ENCODE measurements around the gene STIMATE.

Gene STIMATE

GRCh38 chr3:52790741-52791140 is 106.6 kb downstream of the STIMATE start:
- no peak overlapping the region for H3K4me3 ChIP-seq (ENCODE audit: low read depth, low read length)
- no peak for DNase-seq (ENCODE audit: low read depth)
- TF ChIP-seq, protein P1, sequence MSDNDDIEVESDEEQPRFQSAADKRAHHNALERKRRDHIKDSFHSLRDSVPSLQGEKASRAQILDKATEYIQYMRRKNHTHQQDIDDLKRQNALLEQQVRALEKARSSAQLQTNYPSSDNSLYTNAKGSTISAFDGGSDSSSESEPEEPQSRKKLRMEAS (IDR thresholded peaks at IDR 0.05; ENCODE audit: low read depth, low read length), result no peak
- TF ChIP-seq MYC (IDR thresholded peaks at IDR 0.05; ENCODE audit: low read depth, low read length) (no peak), POLR2A (IDR thresholded peaks at IDR 0.05; ENCODE audit: extremely low read depth, insufficient read length) (no peak)
- TF ChIP-seq, protein P2, sequence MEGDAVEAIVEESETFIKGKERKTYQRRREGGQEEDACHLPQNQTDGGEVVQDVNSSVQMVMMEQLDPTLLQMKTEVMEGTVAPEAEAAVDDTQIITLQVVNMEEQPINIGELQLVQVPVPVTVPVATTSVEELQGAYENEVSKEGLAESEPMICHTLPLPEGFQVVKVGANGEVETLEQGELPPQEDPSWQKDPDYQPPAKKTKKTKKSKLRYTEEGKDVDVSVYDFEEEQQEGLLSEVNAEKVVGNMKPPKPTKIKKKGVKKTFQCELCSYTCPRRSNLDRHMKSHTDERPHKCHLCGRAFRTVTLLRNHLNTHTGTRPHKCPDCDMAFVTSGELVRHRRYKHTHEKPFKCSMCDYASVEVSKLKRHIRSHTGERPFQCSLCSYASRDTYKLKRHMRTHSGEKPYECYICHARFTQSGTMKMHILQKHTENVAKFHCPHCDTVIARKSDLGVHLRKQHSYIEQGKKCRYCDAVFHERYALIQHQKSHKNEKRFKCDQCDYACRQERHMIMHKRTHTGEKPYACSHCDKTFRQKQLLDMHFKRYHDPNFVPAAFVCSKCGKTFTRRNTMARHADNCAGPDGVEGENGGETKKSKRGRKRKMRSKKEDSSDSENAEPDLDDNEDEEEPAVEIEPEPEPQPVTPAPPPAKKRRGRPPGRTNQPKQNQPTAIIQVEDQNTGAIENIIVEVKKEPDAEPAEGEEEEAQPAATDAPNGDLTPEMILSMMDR (IDR thresholded peaks at IDR 0.05; ENCODE audit: low read depth, low read length), result no peak

DNA sequence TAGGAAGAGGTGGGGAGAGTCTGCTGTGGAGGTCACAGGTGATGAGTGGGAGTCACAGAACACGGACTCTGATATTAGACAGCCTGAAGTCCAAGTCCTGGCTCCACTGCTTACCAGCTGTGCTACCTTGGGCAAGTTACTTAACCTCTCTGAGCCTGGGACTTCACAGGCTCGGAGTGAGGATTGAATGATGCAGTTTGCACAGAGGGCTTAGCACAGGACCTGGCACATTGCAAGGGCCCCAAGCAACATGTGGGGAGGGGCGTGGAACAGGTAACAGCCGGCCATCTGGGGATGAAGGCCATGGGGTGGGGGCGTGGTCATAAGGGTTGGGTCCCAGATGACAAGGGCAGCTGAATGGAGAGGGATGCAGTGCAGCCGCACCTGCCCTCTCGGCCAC is 107.0 kb downstream of the STIMATE start:
- no peak overlapping the region for H3K4me3 ChIP-seq (ENCODE audit: low read depth, low read length)
- DNase-seq (ENCODE audit: low read depth), result no peak
- TF ChIP-seq MYC (IDR thresholded peaks at IDR 0.05; ENCODE audit: low read depth, low read length) (no peak), POLR2A (IDR thresholded peaks at IDR 0.05; ENCODE audit: extremely low read depth, insufficient read length) (no peak)
- TF ChIP-seq, protein P1 (IDR thresholded peaks at IDR 0.05; ENCODE audit: low read depth, low read length), result no peak
- TF ChIP-seq, protein P2 (IDR thresholded peaks at IDR 0.05; ENCODE audit: low read depth, low read length), result no peak

GRCh38 chr3:52789746-52790040 is 107.7 kb downstream of the STIMATE start:
- DNase-seq (ENCODE audit: low read depth), result no peak
- TF ChIP-seq MYC (IDR thresholded peaks at IDR 0.05; ENCODE audit: low read depth, low read length), result no peak
- TF ChIP-seq, protein P2 (IDR thresholded peaks at IDR 0.05; ENCODE audit: low read depth, low read length), result no peak
- TF ChIP-seq POLR2A (IDR thresholded peaks at IDR 0.05; ENCODE audit: extremely low read depth, insufficient read length), result no peak
- TF ChIP-seq, protein P1 (IDR thresholded peaks at IDR 0.05; ENCODE audit: low read depth, low read length), result no peak
- H3K4me3 ChIP-seq (ENCODE audit: low read depth, low read length), result no peak overlapping the region

DNA sequence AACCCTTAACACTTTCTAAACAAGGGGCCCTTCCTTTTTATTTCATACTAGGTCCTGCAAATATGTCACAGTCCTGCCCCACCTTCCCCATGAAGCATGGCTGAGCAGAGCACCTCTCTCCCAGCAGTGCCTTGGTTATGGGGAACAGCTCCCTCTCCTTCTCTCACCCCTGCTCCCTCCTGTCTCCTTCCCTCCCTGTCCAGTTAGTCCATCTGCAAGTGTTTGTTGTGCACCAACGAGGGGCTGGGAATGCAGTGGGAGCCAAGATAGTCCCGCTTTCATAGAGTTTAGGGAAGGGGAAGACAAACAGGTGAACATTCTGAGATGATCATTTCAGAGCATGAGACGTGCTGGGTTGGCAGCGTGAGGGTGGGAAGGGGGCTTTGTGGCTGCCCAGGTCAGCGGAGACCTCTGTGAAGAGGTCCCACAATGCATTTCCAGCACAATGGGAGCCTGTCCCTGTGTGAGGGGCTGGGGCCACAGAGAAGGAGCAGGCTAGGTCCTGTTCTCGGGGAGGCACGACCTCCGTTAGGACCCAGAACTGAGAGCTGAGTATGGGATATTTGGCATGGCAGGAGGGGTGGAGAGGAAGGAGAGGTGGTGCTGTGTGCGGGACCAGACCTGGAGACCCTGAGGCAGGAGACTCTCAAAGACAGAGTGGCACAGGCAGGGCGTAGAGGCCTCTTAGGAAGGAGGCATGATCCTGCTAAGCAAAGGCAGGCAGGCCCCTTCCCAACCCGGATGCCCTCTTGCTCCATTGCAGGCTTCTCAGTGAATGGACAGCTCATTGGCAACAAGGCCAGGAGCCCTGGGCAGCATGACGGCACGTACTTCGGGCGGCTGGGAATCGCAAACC is 108.2 kb downstream of the STIMATE start:
- TF ChIP-seq POLR2A (IDR thresholded peaks at IDR 0.05; ENCODE audit: extremely low read depth, insufficient read length) (no peak), MYC (IDR thresholded peaks at IDR 0.05; ENCODE audit: low read depth, low read length) (no peak)
- TF ChIP-seq, protein P2 (IDR thresholded peaks at IDR 0.05; ENCODE audit: low read depth, low read length), result no peak
- TF ChIP-seq, protein P1 (IDR thresholded peaks at IDR 0.05; ENCODE audit: low read depth, low read length), result no peak

DNA sequence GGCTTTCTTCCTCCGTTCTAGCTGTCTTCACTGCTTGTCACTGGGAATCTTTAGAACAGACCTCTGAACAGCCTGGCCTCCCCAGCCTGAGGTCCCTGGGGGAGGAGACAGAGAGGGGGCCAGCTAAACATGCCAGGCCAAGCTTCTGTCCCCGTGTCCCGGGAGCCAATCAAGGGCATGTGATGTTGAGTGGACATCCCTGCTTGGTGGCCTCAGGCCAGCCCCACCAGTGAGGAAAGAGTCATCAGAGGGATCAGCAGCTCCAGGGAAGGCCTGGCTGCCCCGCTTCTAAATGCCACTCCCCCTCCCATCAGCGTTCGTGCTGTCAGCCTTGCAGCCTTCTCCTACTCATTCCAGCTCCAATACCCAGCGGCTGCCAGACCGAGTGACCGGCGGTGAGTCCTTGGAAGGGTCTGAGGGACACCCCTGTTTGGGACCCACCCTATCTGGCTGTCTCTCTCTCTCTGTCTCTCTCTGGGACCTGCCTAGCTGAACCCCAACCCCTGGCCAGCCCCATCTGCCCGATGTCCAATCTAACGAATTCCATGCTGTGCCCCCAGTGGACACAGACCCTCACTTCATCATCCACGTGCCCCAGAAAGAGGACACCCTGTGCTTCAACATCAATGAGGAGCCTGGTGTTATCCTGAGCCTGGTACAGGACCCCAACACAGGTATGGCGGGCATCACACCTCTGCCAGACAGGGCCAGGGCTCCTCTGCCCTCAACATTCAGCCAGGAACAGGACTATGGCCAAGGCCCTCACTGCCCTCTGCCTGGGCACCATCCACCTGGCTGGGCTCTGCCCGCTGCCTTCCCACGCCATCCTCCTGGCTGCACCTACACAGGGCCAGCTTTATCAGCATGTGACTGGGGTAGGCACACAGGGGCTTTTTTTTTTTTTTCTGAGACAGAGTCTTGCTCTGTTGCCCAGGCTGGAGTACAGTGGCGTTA is 109.4 kb downstream of the STIMATE start:
- DNase-seq (ENCODE audit: low read depth), result no peak
- H3K4me3 ChIP-seq (ENCODE audit: low read depth, low read length), result no peak overlapping the region
- TF ChIP-seq, protein P2 (IDR thresholded peaks at IDR 0.05; ENCODE audit: low read depth, low read length), result no peak
- TF ChIP-seq POLR2A (IDR thresholded peaks at IDR 0.05; ENCODE audit: extremely low read depth, insufficient read length), result no peak
- no peak for TF ChIP-seq MYC (IDR thresholded peaks at IDR 0.05; ENCODE audit: low read depth, low read length)
- TF ChIP-seq, protein P1 (IDR thresholded peaks at IDR 0.05; ENCODE audit: low read depth, low read length), result no peak

More for the DNA sequence above, 108.2 kb downstream of the STIMATE start:
- DNase-seq (ENCODE audit: low read depth), result no peak
- H3K4me3 ChIP-seq (ENCODE audit: low read depth, low read length), result no peak overlapping the region

Measured in NB4 (cell line).